ENCODE measurements around the gene DHCR7. TPM values are rescaled to one million over a fixed set of nuclear protein-coding genes. Genes with fewer than 3 reads are reported as not detected.

The DHCR7 gene
- total and polyA plus RNA-seq, 9 donors = 5.7 to 18.8 (median 14.6) TPM

DNA sequence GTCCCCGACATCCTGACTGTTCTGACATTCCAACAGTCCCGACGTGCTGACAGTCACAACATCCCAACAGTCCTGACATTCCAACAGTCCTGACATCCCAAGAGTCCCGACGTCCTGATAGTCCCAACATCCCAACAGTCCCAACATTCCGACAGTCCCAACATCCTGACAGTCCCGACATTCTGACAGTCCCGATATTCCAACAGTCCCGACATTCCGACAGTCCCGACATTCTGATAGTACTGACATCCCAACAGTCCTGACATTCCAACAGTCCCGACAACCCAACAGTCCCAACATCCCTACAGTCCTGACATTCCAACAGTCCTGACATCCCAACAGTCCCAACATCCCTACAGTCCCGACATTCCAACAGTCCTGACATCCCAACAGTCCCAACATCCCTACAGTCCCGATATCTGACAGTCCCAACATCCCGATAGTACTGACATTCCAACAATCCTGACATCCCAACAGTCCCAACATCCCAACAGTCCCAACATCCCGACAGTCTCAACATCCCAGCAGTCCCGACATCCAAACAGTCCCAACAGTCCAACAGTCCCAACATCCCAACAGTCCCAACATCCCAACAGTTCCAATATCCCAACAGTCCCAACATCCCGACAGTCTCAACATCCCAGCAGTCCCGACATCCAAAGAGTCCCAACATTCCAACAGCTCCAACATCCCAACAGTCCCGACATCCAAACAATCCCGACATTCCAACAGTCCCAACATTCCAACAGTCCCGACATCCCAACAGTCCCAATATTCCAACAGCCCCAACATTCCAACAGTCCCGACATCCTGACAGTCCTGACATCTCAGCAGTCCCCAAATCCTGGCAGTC lies 60.2 kb downstream of the DHCR7 start:
- H3K4me3 ChIP-seq (ENCODE audit: low read length) = no peak overlapping the region
- H3K27me3 ChIP-seq (ENCODE audit: control insufficient read depth, insufficient read depth, low read length) = peaks cover 6% of the 10 kb centered on the region
- H3K4me1 ChIP-seq (ENCODE audit: control insufficient read depth, insufficient read depth, low read length) = peaks cover 25% of the 10 kb centered on the region
- no peak overlapping the region for H3K27ac ChIP-seq (ENCODE audit: low read length)
- H3K9me3 ChIP-seq (replicated peaks; ENCODE audit: control insufficient read depth, low read depth, low read length) = no peaks in the 10 kb centered on the region
- DNase-seq = no peak
- H3K36me3 ChIP-seq (ENCODE audit: control insufficient read depth, insufficient read depth, low read length) = no peaks in the 10 kb centered on the region
- 87% methylated on average over 23 of the region's 23 CpGs for WGBS (ENCODE audit: insufficient coverage)

- WGBS (ENCODE audit: insufficient coverage) = 83% methylated on average over 3 of the region's 3 CpGs
- Histone ChIP-seq H3K4me1 (ENCODE audit: control insufficient read depth, insufficient read depth, low read length) (peaks cover 17% of the 10 kb centered on the region), H3K9me3 (replicated peaks; ENCODE audit: control insufficient read depth, low read depth, low read length) (no peaks in the 10 kb centered on the region), H3K36me3 (ENCODE audit: control insufficient read depth, insufficient read depth, low read length) (no peaks in the 10 kb centered on the region), H3K27me3 (ENCODE audit: control insufficient read depth, insufficient read depth, low read length) (peaks cover 4% of the 10 kb centered on the region), H3K4me3 (ENCODE audit: low read length) (no peak overlapping the region), H3K27ac (ENCODE audit: low read length) (no peak overlapping the region)
- no peak for DNase-seq
Observed at GRCh38 chr11:71387200-71387599, 61.0 kb downstream of the DHCR7 start.

- Histone ChIP-seq H3K9me3 (replicated peaks; ENCODE audit: control insufficient read depth, low read depth, low read length) (no peaks in the 10 kb centered on the region), H3K27ac (ENCODE audit: low read length) (no peak overlapping the region), H3K4me1 (ENCODE audit: control insufficient read depth, insufficient read depth, low read length) (peaks cover 10% of the 10 kb centered on the region), H3K27me3 (ENCODE audit: control insufficient read depth, insufficient read depth, low read length) (peaks cover 5% of the 10 kb centered on the region), H3K36me3 (ENCODE audit: control insufficient read depth, insufficient read depth, low read length) (no peaks in the 10 kb centered on the region), H3K4me3 (ENCODE audit: low read length) (no peak overlapping the region)
- no peak for DNase-seq
- 16% methylated on average over 3 of the region's 4 CpGs for WGBS (ENCODE audit: insufficient coverage)
Observed at GRCh38 chr11:71386202-71386601, 62.0 kb downstream of the DHCR7 start.

DNA sequence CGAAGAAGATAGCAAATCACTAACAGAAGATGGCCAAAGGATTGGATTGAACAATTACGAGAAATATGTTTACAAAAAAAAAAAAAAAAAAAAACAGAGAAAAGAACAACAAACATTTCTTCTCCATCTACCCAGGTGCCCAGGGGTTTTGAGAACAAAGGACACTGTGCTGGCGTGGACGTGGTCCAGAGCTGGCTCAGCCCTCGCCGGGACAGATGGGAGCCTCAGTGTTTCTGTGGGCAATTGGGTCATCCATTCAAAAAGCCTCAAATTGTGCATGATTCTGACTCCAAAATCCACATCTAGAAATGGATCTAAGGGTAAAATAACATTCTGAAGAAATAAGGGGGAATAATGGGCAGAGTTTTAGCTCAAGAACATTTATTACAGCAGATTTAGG lies 63.1 kb downstream of the DHCR7 start:
- WGBS (ENCODE audit: insufficient coverage) = 75% methylated on average over 2 of the region's 6 CpGs
- Histone ChIP-seq H3K4me1 (ENCODE audit: control insufficient read depth, insufficient read depth, low read length) (peaks cover 3% of the 10 kb centered on the region), H3K27ac (ENCODE audit: low read length) (no peak overlapping the region), H3K9me3 (replicated peaks; ENCODE audit: control insufficient read depth, low read depth, low read length) (no peaks in the 10 kb centered on the region), H3K4me3 (ENCODE audit: low read length) (no peak overlapping the region), H3K36me3 (ENCODE audit: control insufficient read depth, insufficient read depth, low read length) (no peaks in the 10 kb centered on the region), H3K27me3 (ENCODE audit: control insufficient read depth, insufficient read depth, low read length) (peaks cover 5% of the 10 kb centered on the region)
- no peak for DNase-seq

- Histone ChIP-seq H3K27ac (ENCODE audit: low read length) (no peak overlapping the region), H3K27me3 (ENCODE audit: control insufficient read depth, insufficient read depth, low read length) (peaks cover 5% of the 10 kb centered on the region), H3K36me3 (ENCODE audit: control insufficient read depth, insufficient read depth, low read length) (no peaks in the 10 kb centered on the region), H3K4me1 (ENCODE audit: control insufficient read depth, insufficient read depth, low read length) (no peaks in the 10 kb centered on the region), H3K9me3 (replicated peaks; ENCODE audit: control insufficient read depth, low read depth, low read length) (no peaks in the 10 kb centered on the region), H3K4me3 (ENCODE audit: low read length) (no peak overlapping the region)
- 72% methylated on average over 2 of the region's 8 CpGs for WGBS (ENCODE audit: insufficient coverage)
- no peak for DNase-seq
Observed at GRCh38 chr11:71384561-71384960, 63.6 kb downstream of the DHCR7 start.

Other genes with a start within 250 kb of the DHCR7 start
- 1.1 TPM for gene SHANK2, start 195.8 kb downstream of the DHCR7 start, total RNA-seq
- gene SHANK2, start 195.8 kb downstream of the DHCR7 start, polyA plus RNA-seq (ENCODE audit: insufficient read depth in 1 of 8, insufficient read length in 8 of 8, low replicate concordance in 1 of 8) = 1 to 10 TPM; 1.2 to 3.5 (median 1.5) TPM
- gene NADSYN1, start 4.8 kb upstream of the DHCR7 start, total RNA-seq = 19.6 TPM
- 10 to 100 TPM; 16.4 to 39.3 (median 23.9) TPM for gene NADSYN1, start 4.8 kb upstream of the DHCR7 start, polyA plus RNA-seq (ENCODE audit: insufficient read depth in 1 of 8, insufficient read length in 8 of 8, low replicate concordance in 1 of 8)
- gene KRTAP5-7, start 78.9 kb upstream of the DHCR7 start, total RNA-seq = not detected
- under 1 TPM in 2 of 8 donors, not detected in 6; 0.09 to 0.24 TPM for gene KRTAP5-7, start 78.9 kb upstream of the DHCR7 start, polyA plus RNA-seq (ENCODE audit: insufficient read depth in 1 of 8, insufficient read length in 8 of 8, low replicate concordance in 1 of 8)
- not detected for gene KRTAP5-8, start 89.6 kb upstream of the DHCR7 start, total RNA-seq
- under 1 TPM in 1 of 8 donors, not detected in 7; 0.12 TPM for gene KRTAP5-8, start 89.6 kb upstream of the DHCR7 start, polyA plus RNA-seq (ENCODE audit: insufficient read depth in 1 of 8, insufficient read length in 8 of 8, low replicate concordance in 1 of 8)
- not detected for gene KRTAP5-9, start 100.0 kb upstream of the DHCR7 start, total RNA-seq
- under 1 TPM in 4 of 8 donors, not detected in 4; 0.16 to 0.34 (median 0.22) TPM for gene KRTAP5-9, start 100.0 kb upstream of the DHCR7 start, polyA plus RNA-seq (ENCODE audit: insufficient read depth in 1 of 8, insufficient read length in 8 of 8, low replicate concordance in 1 of 8)
- gene KRTAP5-10, start 117.2 kb upstream of the DHCR7 start, total RNA-seq = not detected
- gene KRTAP5-10, start 117.2 kb upstream of the DHCR7 start, polyA plus RNA-seq (ENCODE audit: insufficient read depth in 1 of 8, insufficient read length in 8 of 8, low replicate concordance in 1 of 8) = not detected
- not detected for gene KRTAP5-11, start 134.5 kb upstream of the DHCR7 start, total RNA-seq
- under 1 TPM in 1 of 8 donors, not detected in 7; 0.33 TPM for gene KRTAP5-11, start 134.5 kb upstream of the DHCR7 start, polyA plus RNA-seq (ENCODE audit: insufficient read depth in 1 of 8, insufficient read length in 8 of 8, low replicate concordance in 1 of 8)